ENCODE data around the gene RAB42. TPM values are rescaled to one million over a fixed set of nuclear protein-coding genes. Genes with fewer than 3 reads are reported as not detected.

The RAB42 gene
- total and polyA plus RNA-seq, 2 of the 8 experiments (the other 6 are each of a cell fraction or from before 2014, with no cell fraction given): 12.5 to 16.6 TPM

- Histone ChIP-seq H3K79me2 (ENCODE audit: control insufficient read depth in 1 of 2, insufficient read depth in 2 of 2, low read length in 2 of 2) (no peaks in the 10 kb centered on the region), H4K20me1 (replicated peaks in 1 of 2; ENCODE audit: control insufficient read depth in 1 of 2, insufficient read depth in 2 of 2, low read length in 2 of 2) (peaks cover 0 to 3% of the 10 kb centered on the region in 2 experiments), H3K4me2 (ENCODE audit: insufficient read depth in 1 of 2, low read depth in 2 of 2, low read length in 2 of 2) (no peak overlapping the region), H2AK5ac (ENCODE audit: low read depth, low read length) (no peak overlapping the region), H3K4ac (replicated peaks; ENCODE audit: insufficient read length, low read depth, low read length) (no peak overlapping the region), H2BK12ac (ENCODE audit: low read depth, low read length) (no peak overlapping the region), H3K9me3 (ENCODE audit: insufficient read depth in 2 of 2, low read depth in 1 of 2, low read length in 1 of 2) (no peaks in the 10 kb centered on the region), H3K23ac (ENCODE audit: insufficient read length) (no peak overlapping the region), H2BK20ac (ENCODE audit: low read length) (no peak overlapping the region), H4K5ac (ENCODE audit: insufficient read length, low read depth, low read length) (no peak overlapping the region), H3K9ac (replicated peaks in 1 of 4; ENCODE audit: extremely low read depth in 1 of 4, low read depth in 3 of 4, low read length in 3 of 4) (no peak overlapping the region), H4K91ac (replicated peaks; ENCODE audit: insufficient read length, low read length) (no peak overlapping the region), H2BK5ac (ENCODE audit: low read depth, low read length) (no peak overlapping the region), H2AFZ (ENCODE audit: low read length) (no peak overlapping the region), H3K56ac (replicated peaks; ENCODE audit: insufficient read length, low read depth, low read length) (no peak overlapping the region), H3K14ac (ENCODE audit: insufficient read length) (no peak overlapping the region), H3K27ac (ENCODE audit: low read depth, low read length) (no peak overlapping the region), H2BK120ac (replicated peaks; ENCODE audit: low read depth, low read length) (no peak overlapping the region), H3K36me3 (ENCODE audit: control insufficient read depth in 2 of 4, insufficient read depth in 4 of 4, low read length in 3 of 4) (peaks cover 10 to 45% (median 30%) of the 10 kb centered on the region in 4 experiments; a peak in 7 of 8 replicates), H3K79me1 (ENCODE audit: low read depth, low read length) (no peaks in the 10 kb centered on the region), H4K8ac (ENCODE audit: extremely low read depth, insufficient read depth, low read length) (no peak overlapping the region), H3K23me2 (ENCODE audit: low read depth, low read length) (no peaks in the 10 kb centered on the region), H2BK15ac (ENCODE audit: low read length) (no peak overlapping the region), H3K4me1 (replicated peaks in 1 of 4; ENCODE audit: control insufficient read depth in 3 of 4, insufficient read depth in 4 of 4, low read length in 3 of 4) (no peaks in the 10 kb centered on the region), H3K27me3 (replicated peaks in 1 of 4; ENCODE audit: control insufficient read depth in 3 of 4, extremely low read depth in 1 of 4, insufficient read depth in 3 of 4, low read length in 3 of 4) (no peaks in the 10 kb centered on the region), H3K18ac (ENCODE audit: extremely low read depth, low read length) (no peak overlapping the region), H3K4me3 (ENCODE audit: extremely low read depth in 1 of 4, insufficient read depth in 2 of 4, low read depth in 3 of 4, low read length in 4 of 4) (no peak overlapping the region)
- FAIRE-seq: no peak
- POLR2A ChIA-PET (ENCODE audit: partially characterized antibody): interaction anchor here (11.9 to 29.3 kb wide), 4 partner anchors 2 to 54 kb away, joined by 473 to 660 read pairs (median 552); partner anchors contain the start of genes RAB42, RCC1 and TRNAU1AP
- 95% methylated on average over 11 of the region's 11 CpGs; no CpG with 5 or more reads in 1 of the 2 experiments for WGBS, 2 experiments (ENCODE audit: extremely low coverage in 1 of 2, insufficient coverage in 1 of 2, insufficient read length in 1 of 2, insufficient replicate concordance in 2 of 2, low coverage in 1 of 2, low lambda C conversion rate in 2 of 2, missing lambda C conversion rate in 1 of 2)
- CTCF ChIA-PET (ENCODE audit: partially characterized antibody): interaction anchor here (9.7 kb wide), 1 partner anchor 30 kb away, joined by 73 read pairs; no protein-coding TSS in a partner anchor
- TF ChIP-seq USF2 (IDR thresholded peaks at IDR 0.05; ENCODE audit: low read length) (no peak), CBX5 (IDR thresholded peaks at IDR 0.05; ENCODE audit: low read depth, low read length) (no peak), EP300 (IDR thresholded peaks at IDR 0.05; ENCODE audit: borderline replicate concordance in 1 of 2, low read depth in 2 of 2, low read length in 2 of 2) (no peak), HDAC2 (IDR thresholded peaks at IDR 0.05; ENCODE audit: borderline replicate concordance in 1 of 2, low read depth in 2 of 2, low read length in 2 of 2) (no peak), SRF (IDR thresholded peaks at IDR 0.05; ENCODE audit: low read depth, low read length) (no peak), RFX5 (IDR thresholded peaks at IDR 0.05; ENCODE audit: borderline replicate concordance, low read depth, low read length) (no peak), CHD1 (IDR thresholded peaks at IDR 0.05; ENCODE audit: low read depth, low read length) (no peak), FOSL1 (IDR thresholded peaks at IDR 0.05; ENCODE audit: insufficient read depth, low read depth, low read length) (no peak), PHF8 (conservative IDR thresholded peaks at IDR 0.05; ENCODE audit: low read depth, low read length) (no peak), TBP (IDR thresholded peaks at IDR 0.05; ENCODE audit: low read depth, low read length) (no peak), SP2 (IDR thresholded peaks at IDR 0.05; ENCODE audit: low read length) (no peak)
- DNase-seq (ENCODE audit: low read depth in 1 of 2, low spot score in 2 of 2): no peak
Measured at GRCh38 chr1:28573564-28573963, 18.5 kb upstream of the RAB42 start.
